ENCODE data around the gene GPR150. TPM values are rescaled to one million over a fixed set of nuclear protein-coding genes. Genes with fewer than 3 reads are reported as not detected.

GPR150 gene
- total and polyA plus RNA-seq, 2 of the 13 experiments (the other 11 are each of a cell fraction or from before 2014, with no cell fraction given): 0.03 TPM; not detected in 1

- H3K27me3 ChIP-seq (ENCODE audit: control insufficient read depth in 1 of 2, insufficient read depth in 2 of 2, low read length in 2 of 2): no peaks in the 10 kb centered on the region
- ATAC-seq: peak; percentile 98
- H3K9ac ChIP-seq (ENCODE audit: insufficient read depth, low read depth, low read length): peak within 1 kb of the TSS; percentile 61
- peak; percentile 96 for DNase-seq (ENCODE audit: low spot score)
- intact Hi-C loops (cut with micrococcal nuclease; ENCODE audit: unreplicated experiment): loop anchor here (5.0 to 10.0 kb wide), 4 partner anchors 86 to 948 kb away; partner anchors contain the start of genes ARSK, RHOBTB3 and SKIC3
- peak within 1 kb of the TSS; percentile 90 for H3K27ac ChIP-seq (ENCODE audit: extremely low read length, insufficient read depth, low read length)
- BruUV-seq (replicated peaks): TSS peak; percentile 98
- peak within 1 kb of the TSS; percentile 31 to 55 (median 39); a peak in 5 of 6 replicates for H3K4me3 ChIP-seq (replicated peaks in 1 of 3; ENCODE audit: insufficient read depth in 1 of 3, low read depth in 2 of 3, low read length in 3 of 3)
- peak within 1 kb of the TSS; percentile 58 for H2AFZ ChIP-seq (ENCODE audit: low read length)
- peak; percentile 80 for FAIRE-seq
- POLR2A ChIA-PET: interaction anchor here (0.7 to 1.9 kb wide), 23 partner anchors 9 to 1161 kb away, joined by 3 to 31 read pairs (median 4); partner anchors contain the start of genes ARSK, ERAP1, GLRX and RHOBTB3
- H3K4me2 ChIP-seq (ENCODE audit: low read depth, low read length): peak within 1 kb of the TSS; percentile 77
- H3K4me1 ChIP-seq (ENCODE audit: insufficient read depth, low read length): peaks cover 55% of the 10 kb centered on the region
- H3K9me3 ChIP-seq (ENCODE audit: low read length): no peaks in the 10 kb centered on the region
- in situ Hi-C loops (cut with HindIII; ENCODE audit: extremely low pct_ligation_motif_present, low pct_unique_long_range_greater_than_20kb): loop anchor here (25.0 kb wide), 1 partner anchor 691 kb away; no protein-coding TSS in a partner anchor
- H3K36me3 ChIP-seq (replicated peaks in 1 of 2; ENCODE audit: control insufficient read depth in 1 of 2, insufficient read depth in 2 of 2, low read length in 2 of 2): no peaks in the 10 kb centered on the region
- no peaks in the 10 kb centered on the region for H3K79me2 ChIP-seq (ENCODE audit: insufficient read depth, low read length)
- CTCF ChIA-PET (ENCODE audit: low intra/inter-chr PET ratio, low total read pairs): interaction anchor here (3.0 kb wide), 1 partner anchor 200 kb away, joined by 11 read pairs; no protein-coding TSS in a partner anchor
- whole genome bisulfite sequencing (ENCODE audit: low lambda C conversion rate): 11% methylated on average over 15 of the region's 60 CpGs
- no peaks in the 10 kb centered on the region for H4K20me1 ChIP-seq (ENCODE audit: insufficient read depth, low read length)
- peak; percentile 31; the same call in 1 of the 2 replicates for TF ChIP-seq ZBTB14 (CRISPR knock-in tag; IDR thresholded peaks at IDR 0.05)
- peak; percentile 73 for TF ChIP-seq FOXP4 (CRISPR knock-in tag; IDR thresholded peaks at IDR 0.05)
- peak; percentile 83 for TF ChIP-seq ZNF574 (CRISPR knock-in tag; IDR thresholded peaks at IDR 0.05)
- peak; percentile 37; the same call in 1 of the 2 replicates for TF ChIP-seq ZNF317 (CRISPR knock-in tag; IDR thresholded peaks at IDR 0.05)
- TF ChIP-seq HNRNPLL (IDR thresholded peaks at IDR 0.05; ENCODE audit: low read depth, low read length, poor library complexity, severe bottlenecking): peak; percentile 88
- 0 out of 2 replicates have a peak, but pooled peaks have one; percentile 64 for TF ChIP-seq ZZZ3 (CRISPR knock-in tag; IDR thresholded peaks at IDR 0.05; ENCODE audit: borderline replicate concordance)
- 0 out of 2 replicates have a peak, but pooled peaks have one; percentile 37 for TF ChIP-seq ZNF615 (CRISPR knock-in tag; IDR thresholded peaks at IDR 0.05; ENCODE audit: borderline replicate concordance)
- peak; percentile 21 for TF ChIP-seq ZNF883 (CRISPR knock-in tag; IDR thresholded peaks at IDR 0.05; ENCODE audit: not compliant biosample characterization)
- peak; percentile 80; the same call in 1 of the 2 replicates for TF ChIP-seq STAT6 (CRISPR knock-in tag; IDR thresholded peaks at IDR 0.05; ENCODE audit: borderline replicate concordance)
- peak; percentile 57; the same call in 1 of the 2 replicates for TF ChIP-seq DR1 (CRISPR knock-in tag; IDR thresholded peaks at IDR 0.05)
- TF ChIP-seq POLR2AphosphoS5 (IDR thresholded peaks at IDR 0.05; ENCODE audit: low read depth, low read length): peak; percentile 68; the same call in 1 of the 2 replicates
- no peak for TF ChIP-seq ZNF367 (CRISPR knock-in tag; IDR thresholded peaks at IDR 0.05; ENCODE audit: borderline replicate concordance)
Measured at GRCh38 chr5:95646569-95647431, 26.9 kb downstream of the GPR150 start, which contains the start of gene RFESD. TSS of gene RFESD (plus strand) at chr5:95646777. CDS start at chr5:95652272, 5,495 bp downstream.
